ENCODE results near the gene CYP2W1.
"Not testable (repeated sequence)": the region's sequence is repeated elsewhere in the genome, so short reads cannot be mapped to it uniquely, and the experiment has no call there.

DNA sequence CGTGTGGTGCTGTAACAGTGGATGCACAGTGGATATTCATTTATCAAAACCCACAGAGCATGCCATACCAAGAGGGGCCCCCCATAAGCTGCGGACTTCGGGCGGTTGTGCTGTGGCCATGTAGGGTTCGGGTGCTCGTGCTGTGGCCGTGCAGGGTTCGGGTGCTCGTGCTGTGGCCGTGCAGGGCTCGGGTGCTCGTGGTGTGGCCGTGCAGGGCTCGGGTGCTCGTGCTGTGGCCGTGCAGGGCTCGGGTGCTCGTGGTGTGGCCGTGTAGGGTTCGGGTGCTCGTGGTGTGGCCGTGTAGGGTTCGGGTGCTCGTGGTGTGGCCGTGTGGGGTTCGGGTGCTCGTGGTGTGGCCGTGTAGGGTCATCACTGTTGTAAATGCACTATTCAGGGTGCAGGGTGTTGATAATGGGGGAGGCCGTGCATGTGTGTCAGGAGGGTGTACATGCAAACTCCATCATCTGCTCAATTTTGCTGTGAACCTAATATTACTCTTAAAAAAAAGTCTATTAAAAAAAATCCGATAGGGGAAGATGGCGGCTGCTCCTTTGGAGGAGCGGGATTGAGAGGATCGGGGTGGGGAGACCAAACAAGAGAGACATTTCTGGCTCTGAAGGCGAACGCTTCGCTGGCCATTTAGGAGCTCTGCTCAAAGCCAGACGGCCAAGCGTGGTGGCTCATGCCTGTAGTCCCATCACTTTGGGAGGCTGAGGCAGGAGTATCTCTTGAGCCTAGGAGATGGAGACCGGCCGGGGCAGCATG is 53.4 kb downstream of the CYP2W1 start:
- not testable (repeated sequence) for TF ChIP-seq EZH2 (IDR thresholded peaks at IDR 0.05; ENCODE audit: insufficient read depth, poor library complexity, severe bottlenecking); EZH2phosphoT487 (IDR thresholded peaks at IDR 0.05; ENCODE audit: insufficient read depth, low read depth)

All from GM23248 (cell line).